ENCODE data around the gene ACSF3.

The ACSF3 gene

DNA sequence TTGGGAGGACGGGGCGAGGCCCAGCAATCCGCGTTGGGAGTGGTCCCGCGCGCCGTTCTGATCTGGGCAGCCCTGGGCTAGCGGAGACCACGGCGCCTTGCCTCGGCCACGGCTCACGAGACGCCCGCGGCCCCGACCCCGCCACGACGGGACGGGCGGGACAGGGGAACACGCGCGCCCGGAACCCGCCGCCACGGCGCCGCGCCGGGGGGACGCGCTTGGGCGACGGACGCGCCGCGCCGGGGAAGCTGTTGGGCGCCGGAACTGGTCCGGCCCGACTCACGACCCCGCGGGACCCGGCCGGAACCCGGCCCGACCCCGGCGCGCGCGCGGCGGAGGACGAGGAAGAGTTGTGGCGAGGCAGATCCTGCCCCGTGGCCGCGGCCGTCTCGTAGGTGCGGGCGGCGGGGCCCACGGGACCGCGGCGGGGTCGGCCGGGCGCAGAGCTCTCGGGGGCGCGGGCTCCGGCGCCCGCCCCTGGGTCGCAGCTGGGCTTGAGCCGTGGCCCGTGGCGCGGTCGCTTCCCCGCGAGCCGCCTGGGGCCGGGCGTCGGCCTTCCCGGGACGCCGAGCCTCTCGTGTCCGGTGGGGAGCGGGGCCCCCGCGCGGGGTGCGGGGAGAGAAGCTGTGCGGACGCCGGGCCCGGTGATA lies at the start of gene ACSF3:
Gene ACSF3 (plus strand): TSS at position 251 of the 650 bp plus-strand sequence. CDS start 6,830 bp downstream, outside the sequence.
- peak; percentile 99 for DNase-seq

DNA sequence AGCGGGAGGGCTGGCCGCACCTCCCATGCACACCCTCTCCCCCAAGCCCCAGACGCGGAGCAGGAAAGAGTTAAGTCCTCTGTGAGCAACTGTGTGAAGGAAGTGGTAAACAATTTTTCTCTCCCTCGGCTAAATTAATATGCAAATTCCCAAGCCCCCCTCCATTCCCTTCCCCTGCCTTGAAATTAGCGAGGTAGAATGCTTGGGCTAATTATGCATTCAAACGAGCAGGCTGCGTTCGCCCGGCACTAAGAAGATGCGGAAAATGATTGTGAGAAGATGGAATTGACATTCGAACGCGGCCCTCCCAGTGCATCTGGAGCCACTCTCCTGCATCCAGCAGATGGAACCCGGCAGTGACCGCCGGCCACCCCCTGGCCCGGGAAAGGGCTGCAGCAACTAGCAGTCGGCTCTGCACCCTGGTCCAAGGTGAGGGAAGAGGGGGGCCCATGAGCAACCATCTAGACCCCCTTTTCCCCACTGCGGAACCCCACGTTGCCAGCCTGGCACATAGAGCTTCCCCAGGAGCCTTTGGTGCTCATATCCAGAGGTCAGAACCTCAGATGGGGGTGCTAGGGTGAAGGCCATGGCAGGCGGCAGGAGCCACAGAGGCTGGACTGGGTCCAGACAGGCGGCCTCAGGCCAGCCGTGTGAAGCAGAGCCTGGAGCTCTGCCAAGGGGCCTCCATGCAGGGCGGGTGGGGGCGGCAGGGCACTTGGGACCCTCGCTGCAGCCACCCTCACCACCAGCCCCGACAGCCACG lies 49.1 kb upstream of the ACSF3 start:
- DNase-seq = no peak

DNA sequence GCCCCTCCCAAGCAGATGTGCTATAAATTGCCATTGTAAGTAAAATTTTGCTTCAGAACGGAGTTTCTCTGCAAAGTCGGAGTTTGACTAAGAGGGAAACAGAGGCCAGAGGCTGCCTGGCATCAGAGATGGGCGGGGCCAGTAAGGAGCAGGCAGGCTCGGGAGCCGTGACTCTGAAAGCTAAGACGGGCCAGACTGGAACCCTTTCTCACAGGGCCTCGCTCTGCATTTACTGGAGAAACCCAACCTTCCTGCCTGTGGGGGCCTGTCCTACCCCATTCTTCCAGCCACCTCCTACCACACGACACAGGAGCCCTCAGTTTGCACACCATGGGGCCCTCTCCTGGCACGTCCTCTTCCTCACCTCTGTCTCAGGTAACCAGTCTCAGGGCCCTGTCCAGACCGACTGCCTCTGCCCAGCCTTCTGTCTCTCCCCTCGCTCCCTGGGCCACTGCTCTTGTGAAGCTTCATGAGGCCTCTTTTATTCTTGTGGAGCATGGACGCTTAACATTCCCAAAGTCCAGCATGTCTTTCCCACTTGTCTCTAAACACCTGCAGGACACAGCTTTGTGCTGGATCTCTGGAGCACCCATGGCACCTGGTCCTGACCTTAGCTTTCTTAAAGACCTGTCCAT lies 48.4 kb upstream of the ACSF3 start:
- no peak for DNase-seq

DNA sequence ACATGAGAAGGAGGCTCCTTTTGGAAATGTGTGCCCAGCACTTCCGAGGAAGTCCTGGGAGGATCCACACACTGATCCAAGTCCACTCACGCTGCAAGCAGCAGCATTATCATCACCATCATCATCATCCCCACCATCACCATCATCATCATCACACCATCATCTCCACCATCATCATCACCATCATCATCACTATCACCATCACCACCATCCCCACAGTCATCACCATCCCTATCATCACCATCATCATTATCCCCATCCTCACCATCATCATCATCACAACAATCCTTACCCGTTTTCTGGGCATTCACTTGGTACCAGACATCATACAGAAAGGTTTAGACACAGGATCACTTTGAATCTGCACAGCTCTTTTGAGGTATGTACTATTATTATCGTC lies 47.8 kb upstream of the ACSF3 start:
- DNase-seq = no peak

DNA sequence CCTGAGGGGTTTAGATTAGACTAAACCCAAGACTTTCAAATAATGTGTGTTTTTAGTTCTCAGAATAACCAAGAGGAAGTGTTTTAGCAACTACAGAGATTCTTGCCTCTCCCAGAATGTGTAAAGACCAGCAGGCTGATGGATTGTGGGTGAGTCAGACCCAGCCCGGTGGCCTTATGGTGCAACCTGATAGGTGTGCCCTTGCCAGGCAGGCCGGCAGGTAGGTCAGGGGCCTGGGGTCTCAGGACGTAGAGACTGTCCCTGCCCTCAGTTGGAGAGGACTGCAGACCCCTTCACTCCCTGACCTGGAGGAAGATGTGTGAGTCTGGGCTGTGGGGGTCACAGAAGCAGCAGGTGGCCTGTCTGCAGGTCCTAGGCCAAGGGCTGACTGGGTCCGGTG lies 47.2 kb upstream of the ACSF3 start:
- DNase-seq = no peak

DNA sequence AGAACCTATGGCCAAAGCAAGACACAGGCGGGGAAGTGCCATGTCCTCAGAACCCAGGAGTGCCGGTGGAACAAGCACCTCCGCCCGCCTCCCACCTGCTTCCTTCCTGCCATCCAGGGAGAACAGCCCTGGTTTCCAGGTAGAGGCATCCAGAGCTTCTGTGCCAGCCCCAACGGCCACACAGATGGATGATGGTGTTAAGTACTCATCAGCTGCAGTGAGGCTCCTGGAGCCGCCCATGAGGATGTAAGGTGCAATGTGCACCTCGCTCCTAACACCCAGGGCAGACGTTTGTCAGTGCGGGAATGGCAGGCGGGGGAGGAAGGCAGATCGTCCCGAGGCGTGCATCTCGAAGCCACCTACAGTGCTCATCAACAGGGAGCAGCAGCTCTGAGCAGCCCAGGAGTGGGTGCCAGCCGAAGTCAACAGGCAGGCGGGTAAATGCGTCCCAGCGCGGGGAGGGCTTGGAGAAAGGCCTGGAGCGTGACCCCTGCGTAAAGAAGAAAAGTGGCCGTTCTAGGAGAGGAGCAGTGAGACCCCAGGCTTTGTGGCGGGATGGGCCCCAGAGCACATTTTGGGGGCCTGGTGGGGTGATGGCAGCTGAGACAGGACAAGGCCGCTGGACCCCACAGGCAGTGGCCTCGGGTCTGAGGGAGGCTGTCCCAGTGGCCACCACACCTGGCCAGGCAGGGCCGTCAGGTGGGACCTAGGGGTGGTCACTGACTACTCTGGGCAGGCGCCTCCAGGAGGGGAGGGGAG lies 46.1 kb upstream of the ACSF3 start:
- peak; percentile 63 for DNase-seq

DNA sequence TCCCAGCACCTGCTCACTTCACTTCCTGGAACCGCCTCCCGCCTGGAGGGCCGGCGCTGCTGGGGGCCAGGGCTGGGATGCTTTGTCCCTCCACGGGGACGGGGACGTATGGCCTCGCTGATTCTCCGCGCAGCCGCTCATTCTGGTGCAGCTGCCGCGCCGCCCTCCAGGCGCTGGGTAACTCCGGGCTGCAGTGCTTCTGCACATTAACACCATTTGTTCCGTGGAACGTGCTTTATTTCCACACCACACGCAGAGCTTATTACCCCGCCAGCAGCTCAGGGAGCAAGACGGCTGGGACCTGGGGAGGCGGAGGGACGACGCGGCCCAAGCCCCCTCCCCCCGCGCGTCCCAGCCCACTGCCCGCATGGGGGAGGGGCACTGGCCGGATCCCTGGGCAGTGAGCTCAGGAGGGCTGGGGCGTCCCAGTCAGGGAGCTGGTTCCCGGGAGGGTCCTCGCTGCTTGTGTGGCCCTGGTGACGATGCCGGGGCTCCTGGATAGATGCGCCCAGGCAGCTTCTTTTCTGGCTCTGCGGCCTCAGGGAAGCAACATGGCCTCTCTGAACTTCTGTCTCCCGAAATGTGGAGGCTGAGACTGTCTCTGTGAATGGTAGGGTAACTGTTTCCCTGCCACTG lies 45.4 kb upstream of the ACSF3 start:
- no peak for DNase-seq

DNA sequence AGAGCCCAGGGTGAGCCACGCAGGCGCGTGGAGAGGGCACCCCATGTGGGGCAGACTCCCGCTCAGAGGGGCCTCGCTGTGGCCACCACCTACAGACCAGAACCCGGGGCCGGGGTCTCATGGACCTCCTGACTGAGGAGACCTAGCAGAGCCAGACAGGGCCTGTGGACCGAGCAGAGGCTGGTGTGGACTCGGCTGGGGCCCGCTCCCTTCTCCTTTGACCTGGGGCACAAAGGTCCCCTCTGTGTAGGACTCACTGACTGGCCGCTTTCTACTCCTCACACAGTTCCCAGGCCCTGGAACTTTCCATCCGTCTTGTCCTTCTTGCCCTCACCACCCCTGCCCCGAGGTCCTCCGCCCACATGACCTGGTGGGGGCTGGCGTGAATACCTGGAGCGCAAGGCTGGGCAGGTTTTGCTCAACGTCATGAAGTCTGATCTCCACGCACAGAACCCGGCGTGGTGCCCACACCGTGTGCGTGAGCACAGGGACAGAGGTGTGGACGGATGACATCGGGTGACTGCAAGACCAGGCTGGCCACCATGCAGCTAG lies 44.7 kb upstream of the ACSF3 start:
- no peak for DNase-seq

DNA sequence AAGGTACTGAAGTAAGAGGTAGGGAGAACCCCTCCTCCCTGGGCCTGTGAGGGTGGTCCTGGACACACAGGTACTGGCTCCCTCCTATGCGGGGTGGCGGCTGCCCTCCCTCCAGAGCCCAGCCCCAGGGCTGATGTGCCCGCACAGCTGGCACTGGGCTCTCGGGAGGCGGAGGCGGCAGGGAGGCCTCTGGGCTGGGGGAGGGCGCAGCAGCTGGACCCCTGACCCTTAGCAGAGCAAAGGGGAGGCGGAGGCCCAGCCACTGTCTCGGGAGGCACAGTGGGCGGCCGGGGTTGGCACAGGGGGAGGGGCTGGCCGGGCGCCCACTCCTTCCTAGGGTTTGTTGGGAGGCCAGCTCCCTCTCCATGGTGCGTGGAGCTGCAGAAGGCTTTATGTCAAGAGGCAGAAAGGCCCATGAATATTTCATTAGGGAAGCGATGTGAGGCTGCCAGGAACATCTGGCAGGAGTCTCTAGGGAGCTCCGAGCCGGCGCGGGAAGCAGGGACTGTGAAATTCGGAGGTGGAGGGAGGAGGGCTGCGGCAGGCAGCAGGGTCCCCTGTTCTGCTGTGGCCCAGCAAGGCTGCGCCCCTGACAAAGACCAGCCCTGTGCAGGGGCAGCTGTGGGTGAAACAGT lies 44.1 kb upstream of the ACSF3 start:
- DNase-seq = peak; percentile 56

DNA sequence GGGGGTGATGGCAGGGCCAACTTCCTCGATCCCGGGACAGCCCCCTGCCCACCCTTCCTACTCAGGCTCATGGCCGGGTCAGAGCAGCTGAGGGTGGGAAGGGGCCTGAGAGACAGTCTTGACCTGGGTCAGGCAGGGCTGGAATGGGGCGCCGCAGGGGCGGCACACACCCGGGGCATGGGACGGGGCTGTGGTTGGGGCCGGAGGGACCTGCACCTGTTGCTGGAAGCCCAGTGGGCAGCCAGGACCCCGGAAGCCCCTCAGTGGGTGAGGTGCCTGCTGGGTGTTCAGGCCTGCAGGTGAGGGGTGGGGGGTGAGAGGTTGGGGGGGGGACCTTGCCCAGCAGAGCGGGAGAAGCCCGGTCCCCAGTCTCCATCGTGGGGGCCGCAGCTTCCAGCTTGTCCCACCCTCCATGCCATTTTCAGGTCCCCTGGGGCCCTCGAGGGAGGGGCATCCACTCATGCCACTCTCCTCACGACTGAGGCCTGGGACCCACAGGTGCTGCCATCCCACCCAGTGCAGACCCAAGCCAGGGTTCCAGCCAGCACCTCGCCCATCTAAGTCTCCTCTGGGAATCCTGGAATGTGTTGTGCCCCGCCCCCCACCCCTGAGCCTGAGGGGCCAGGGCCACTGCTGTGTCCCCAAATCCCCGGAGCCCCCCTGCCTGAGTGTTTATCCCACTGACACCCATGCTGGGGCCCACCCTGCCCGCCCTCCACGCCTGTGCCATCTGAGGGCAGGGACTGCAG lies 43.4 kb upstream of the ACSF3 start:
- DNase-seq = peak; percentile 52

DNA sequence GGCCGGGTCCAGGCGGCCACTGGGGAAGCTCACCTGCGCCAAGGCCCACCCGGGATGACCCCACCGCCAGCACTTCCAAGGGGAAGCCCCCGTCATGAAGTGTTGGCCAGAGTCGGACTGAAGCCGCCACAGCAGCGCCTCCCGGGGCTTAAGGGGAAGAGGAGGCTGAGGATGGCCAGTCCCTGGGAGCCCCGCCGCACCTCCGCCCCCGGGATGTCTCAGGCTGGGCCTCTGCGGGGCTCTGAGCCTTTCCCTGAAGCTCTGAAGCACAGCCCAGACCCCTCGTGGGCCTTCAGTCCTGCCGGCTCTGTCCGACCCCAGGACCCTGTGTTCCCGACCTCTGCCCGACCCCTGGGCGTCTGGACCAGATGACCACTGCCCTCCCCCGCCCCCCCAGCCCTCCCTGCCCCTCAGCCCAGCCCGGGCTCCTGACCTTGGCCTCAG lies 42.8 kb upstream of the ACSF3 start:
- DNase-seq = peak; percentile 48

DNA sequence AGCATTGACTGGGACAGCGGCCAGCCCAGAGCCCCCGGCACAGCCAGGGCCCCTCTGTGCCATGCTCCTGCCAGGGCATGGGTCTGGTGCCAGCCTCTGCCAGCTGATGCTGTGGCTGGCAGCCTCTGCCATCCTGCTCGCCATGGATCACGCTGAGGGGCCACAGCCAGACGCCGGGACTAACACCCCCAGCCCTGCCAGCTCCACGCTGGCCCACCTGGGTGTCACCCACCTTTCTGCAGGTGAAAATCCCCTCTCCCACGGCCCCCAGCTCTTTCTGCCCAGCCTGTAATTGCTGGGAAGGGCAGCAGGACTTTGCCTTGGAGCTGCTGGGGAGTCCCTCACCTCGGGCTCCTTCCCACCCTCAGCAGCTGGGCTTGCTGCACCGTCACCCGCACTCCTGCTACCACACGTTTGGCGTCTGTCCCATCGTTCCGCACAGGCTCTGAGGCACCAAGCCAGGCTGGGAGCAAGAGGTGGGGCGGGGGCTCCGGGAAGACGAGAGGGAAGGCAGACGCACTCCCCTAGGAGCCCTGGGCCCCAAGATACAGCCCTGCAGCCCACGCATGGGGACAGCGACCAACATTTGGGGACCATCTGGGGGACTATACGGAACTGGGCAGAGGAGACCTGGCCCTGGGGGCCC lies 42.0 kb upstream of the ACSF3 start:
- DNase-seq = peak; percentile 64

DNA sequence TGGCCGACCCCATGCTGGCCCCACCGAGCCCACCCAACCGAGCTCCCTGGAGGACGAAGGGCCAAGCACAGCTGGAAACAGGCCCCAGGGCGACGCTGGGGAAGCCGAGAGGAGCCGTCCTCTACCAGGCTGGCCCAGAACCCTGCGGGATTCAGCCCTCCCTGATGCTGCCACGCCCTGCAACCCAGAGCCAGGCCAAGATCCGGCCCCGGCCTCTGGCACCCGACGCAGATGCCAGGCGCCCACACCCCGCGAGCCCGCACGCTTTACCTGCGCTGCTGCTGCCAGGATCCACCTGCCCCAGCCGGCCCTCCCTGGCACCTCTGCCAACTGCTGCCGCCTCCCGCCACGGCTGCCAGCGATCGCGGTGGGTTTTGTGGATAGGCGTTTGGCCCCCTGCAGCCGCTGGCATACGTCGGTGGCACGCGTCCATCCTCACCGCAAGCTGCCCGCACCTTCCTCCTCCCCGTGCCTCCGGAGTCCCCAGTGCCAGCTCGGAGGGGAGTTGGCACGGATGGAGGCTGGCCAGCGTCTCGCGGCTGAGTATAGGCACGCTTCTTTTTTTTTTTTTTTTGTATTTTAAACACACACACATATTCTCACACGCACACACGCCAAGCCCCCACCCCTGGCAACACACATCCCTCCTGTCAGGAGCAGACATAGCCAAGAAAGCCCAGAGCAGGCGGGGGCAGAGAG lies 41.3 kb upstream of the ACSF3 start:
- DNase-seq = peak; percentile 48

DNA sequence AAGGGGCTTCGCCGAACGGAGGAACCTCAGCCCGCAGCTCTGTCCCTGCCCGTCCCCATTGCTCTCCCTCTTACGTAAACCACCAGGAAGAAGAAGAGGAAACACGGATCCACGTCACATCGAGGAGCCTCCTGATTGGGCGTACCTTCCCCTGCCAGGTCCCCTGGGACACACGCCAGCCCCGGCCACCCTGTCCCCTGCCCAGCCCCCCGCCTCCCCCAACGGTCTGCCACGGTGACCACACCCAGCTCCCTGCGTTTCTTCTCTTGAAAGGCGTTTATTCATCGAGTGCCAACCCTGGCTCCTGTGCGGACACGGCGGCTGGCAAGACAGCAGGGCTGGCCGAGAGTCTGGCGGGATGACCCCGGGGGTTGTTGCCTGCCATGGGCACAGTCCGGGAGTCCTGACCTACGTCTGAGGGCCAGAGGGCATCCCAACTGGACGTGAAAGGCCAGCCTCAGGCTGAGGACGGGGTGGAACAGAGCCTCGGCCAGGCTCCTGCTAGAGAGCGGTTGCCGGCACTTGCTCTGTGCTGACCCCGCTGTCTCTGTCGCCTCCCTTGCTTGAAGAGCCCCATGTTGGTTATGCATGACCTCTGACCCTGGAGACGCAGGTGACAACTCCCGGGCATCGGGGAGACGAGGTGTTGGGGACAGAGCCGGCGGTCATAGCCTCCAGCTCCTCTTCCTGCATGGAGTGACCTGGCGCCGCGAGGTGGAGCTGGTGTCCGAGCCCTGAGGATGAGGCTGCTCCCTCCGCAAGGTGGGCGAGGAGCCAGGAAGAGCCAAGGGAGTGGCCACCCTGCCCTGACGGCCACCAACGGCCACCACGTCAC lies 40.5 kb upstream of the ACSF3 start:
- DNase-seq = peak; percentile 84

DNA sequence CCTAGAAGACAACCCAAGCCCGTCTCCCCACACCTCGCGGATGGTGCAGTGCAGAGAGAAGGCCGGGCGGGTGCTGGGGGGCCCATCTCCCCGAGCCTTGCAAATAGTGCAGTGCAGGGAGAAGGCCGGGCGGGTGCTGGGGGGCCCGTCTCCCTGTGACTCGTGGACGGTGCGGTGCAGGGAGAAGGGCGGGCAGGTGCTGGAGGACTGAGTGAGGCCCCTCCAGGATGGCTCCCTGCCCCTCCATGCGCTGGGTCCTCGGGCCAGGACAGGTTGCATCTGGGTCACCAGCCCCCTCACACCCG lies 40.0 kb upstream of the ACSF3 start:
- no peak for DNase-seq

DNA sequence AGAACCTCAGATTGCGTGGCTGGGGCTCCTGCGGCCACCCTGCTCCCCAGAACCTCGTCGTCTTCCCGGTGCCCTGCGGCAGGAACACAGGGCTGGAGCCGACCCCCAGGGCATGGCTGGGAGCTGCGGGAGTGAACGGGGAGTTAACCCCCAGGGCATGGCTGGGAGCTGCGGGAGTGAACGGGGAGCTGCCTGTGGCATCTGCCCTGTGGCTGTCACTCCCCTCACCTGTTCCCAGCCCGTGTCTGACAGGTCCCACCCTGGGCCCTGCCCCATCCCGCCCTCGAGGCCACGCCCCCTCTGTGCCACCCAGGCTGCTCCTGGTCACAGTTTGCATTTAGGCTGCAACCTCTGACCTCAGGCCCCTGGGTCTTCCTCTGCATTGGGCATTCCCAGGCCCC lies 39.4 kb upstream of the ACSF3 start:
- peak; percentile 50 for DNase-seq

DNA sequence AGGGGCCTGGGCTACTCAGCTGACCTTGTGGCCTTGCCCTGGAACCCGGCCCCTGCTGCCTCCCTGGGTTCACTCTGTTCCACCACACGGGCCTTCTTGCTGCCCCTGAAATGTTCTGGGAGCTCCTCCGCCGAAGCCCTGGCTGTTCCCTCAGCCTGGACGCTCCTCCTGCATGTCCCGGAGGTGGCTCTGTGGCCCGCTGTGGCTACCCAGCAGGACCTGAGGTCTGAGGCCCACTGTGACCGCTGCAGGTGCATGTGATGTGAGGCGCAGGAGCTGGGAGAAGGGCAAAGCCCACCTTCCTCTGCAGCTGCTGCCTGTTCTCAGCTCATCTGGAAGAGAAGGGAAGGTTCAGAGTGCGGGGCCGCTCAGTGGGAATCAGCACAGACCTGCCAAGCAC lies 38.9 kb upstream of the ACSF3 start:
- peak; percentile 26 for DNase-seq

DNA sequence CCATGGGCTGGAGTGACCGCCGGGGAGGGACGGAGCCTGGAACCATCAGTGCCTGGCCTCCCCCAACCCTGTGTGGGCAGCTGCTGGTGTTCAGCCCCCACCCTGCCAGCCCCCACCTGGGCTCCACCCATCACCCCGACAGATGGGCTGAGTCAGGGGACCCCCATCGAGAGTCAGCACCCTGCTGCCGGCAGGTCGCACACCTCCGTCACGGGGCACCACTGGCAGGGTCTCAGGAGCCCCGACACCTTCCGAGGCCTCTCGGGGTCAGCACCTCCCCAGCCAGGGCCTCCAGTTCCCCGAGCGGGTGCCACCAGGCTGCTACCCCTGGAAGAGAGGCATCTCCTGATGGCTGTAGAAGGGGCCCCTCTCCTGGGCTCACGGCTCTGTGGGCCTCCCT lies 38.3 kb upstream of the ACSF3 start:
- DNase-seq = no peak

DNA sequence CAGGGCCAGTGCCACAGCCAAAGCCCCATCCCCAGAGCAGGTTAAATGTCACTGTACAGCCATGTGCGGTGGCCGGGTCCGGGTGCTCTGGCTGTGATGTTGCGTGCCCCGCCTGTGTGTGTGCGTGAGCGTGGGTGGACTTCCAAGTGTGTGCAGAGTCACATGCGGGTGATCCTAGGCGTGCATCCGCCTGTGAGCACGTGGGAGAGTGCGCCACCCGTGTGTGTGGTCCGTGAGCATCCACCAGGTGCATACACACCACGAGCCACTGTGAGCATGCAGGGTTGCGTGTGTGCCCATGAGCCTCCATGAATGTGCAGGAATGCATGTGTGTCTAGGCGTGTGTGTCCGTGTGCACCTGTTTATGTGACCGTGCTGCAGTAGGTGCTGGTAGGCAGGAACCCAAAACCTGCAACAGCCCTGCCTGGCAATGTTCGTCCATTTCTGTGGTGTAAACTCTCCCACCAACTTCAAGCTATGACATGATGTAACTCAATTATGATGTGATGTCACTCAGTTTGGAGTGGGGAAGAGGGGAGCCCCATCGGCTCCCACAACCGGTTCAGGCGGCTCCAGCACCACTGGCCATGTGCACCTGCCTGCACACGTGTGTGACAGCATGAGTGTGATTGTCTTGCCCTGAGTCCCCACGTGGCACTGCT lies 37.6 kb upstream of the ACSF3 start:
- no peak for DNase-seq

Data from 8988T (cell line).